ENCODE data around the gene KIF4A.
"Not testable (repeated sequence)": the region's sequence is repeated elsewhere in the genome, so short reads cannot be mapped to it uniquely, and the experiment has no call there.

The KIF4A gene

DNA sequence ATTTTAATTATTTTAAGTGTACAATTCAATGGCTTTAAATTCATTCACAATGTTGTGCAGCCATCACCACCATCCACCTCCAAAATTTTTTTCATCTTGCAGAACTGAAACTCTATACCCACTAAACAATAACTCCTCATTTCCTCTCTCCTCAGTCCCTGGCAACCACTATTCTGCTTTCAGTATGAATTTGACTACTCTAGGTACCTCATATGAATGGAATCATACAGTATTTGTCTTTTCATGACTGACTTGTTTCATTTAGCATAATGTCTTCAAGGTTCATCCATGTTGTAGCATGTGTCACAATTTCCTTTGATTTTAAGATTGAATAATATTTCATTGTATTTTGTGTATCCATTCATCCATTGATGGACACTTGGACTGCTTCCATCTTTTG is 46.9 kb downstream of the KIF4A start:
- peak overlapping the region; percentile 14 for H3K27ac Mint-ChIP-seq
- H3K9me3 Mint-ChIP-seq: no peaks in the 10 kb centered on the region
- peak overlapping the region; percentile 11 for H3K4me3 Mint-ChIP-seq
- peaks cover 20% of the 10 kb centered on the region for H3K36me3 Mint-ChIP-seq (ENCODE audit: low read depth)
- no peaks in the 10 kb centered on the region for H3K27me3 Mint-ChIP-seq (ENCODE audit: low read depth)
- peaks cover 9% of the 10 kb centered on the region for H3K4me1 Mint-ChIP-seq (ENCODE audit: low read depth)

DNA sequence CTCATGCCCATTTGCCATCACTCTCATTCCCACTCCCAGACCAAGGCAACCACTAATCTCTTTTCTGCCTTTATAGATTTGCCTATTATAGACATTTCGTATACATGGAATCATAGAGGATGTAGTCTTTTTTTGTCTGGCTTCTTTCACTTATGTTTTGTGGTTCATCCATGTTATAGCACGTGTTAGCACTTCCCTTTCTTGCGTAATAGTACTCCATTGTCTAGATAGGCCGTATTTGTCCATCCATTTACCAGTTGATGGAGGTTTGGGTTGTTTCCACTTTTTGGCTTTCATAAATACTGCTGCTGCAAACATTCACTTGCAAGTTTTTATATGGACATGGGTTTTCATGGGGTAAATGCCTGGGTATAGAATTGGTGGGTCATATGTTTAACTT is 48.4 kb downstream of the KIF4A start:
- H3K27me3 Mint-ChIP-seq (ENCODE audit: low read depth): no peaks in the 10 kb centered on the region
- H3K4me3 Mint-ChIP-seq: no peak overlapping the region
- H3K36me3 Mint-ChIP-seq (ENCODE audit: low read depth): peaks cover 18% of the 10 kb centered on the region
- no peaks in the 10 kb centered on the region for H3K9me3 Mint-ChIP-seq
- peaks cover 9% of the 10 kb centered on the region for H3K4me1 Mint-ChIP-seq (ENCODE audit: low read depth)
- no peak overlapping the region for H3K27ac Mint-ChIP-seq

- Mint-ChIP-seq H3K4me3 (no peak overlapping the region), H3K36me3 (ENCODE audit: low read depth) (peaks cover 25% of the 10 kb centered on the region), H3K27me3 (ENCODE audit: low read depth) (no peaks in the 10 kb centered on the region), H3K27ac (no peak overlapping the region), H3K4me1 (ENCODE audit: low read depth) (no peaks in the 10 kb centered on the region), H3K9me3 (no peaks in the 10 kb centered on the region)
These were observed 53.5 kb downstream of the KIF4A start for GRCh38 chrX:70343435-70343834.

DNA sequence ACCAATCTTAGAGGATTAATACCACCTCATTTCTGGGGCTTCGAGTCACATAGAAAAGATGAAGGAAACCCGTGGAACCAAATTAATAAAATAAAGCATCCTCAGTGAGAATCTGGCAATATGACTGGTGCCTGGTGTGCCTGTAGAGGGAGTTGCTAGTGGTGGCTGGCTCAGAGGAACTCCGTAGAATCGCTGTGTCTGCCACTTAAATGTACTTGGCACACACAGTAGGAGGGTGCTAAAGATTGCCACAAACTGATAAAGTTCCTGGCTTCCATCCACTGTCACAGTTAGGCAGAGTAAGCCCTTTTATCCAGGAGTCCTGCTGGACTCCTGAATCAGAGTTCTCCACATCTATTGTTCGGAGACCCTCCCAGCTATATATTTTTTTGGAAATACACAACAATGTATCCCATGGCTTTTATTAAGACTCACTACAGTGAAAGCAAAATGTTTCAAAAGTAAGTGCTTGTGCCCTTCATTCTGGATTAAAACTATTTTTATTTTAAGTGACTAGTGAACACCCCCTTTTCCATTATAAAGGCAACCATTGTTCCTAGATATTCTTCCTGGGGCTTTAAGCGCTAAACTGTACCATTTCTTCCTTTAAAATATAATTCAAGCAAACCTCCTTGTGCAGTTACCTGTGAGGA is 56.6 kb downstream of the KIF4A start:
- H3K4me3 Mint-ChIP-seq: no peak overlapping the region
- H3K36me3 Mint-ChIP-seq (ENCODE audit: low read depth): peaks cover 30% of the 10 kb centered on the region
- no peaks in the 10 kb centered on the region for H3K9me3 Mint-ChIP-seq
- no peaks in the 10 kb centered on the region for H3K4me1 Mint-ChIP-seq (ENCODE audit: low read depth)
- no peaks in the 10 kb centered on the region for H3K27me3 Mint-ChIP-seq (ENCODE audit: low read depth)
- H3K27ac Mint-ChIP-seq: no peak overlapping the region

GRCh38 chrX:70348825-70349224 is 58.9 kb downstream of the KIF4A start:
- H3K36me3 Mint-ChIP-seq (ENCODE audit: low read depth): peaks cover 37% of the 10 kb centered on the region
- not testable (repeated sequence) for H3K4me3 Mint-ChIP-seq; H3K27me3 Mint-ChIP-seq (ENCODE audit: low read depth); H3K4me1 Mint-ChIP-seq (ENCODE audit: low read depth); H3K27ac Mint-ChIP-seq; H3K9me3 Mint-ChIP-seq

DNA sequence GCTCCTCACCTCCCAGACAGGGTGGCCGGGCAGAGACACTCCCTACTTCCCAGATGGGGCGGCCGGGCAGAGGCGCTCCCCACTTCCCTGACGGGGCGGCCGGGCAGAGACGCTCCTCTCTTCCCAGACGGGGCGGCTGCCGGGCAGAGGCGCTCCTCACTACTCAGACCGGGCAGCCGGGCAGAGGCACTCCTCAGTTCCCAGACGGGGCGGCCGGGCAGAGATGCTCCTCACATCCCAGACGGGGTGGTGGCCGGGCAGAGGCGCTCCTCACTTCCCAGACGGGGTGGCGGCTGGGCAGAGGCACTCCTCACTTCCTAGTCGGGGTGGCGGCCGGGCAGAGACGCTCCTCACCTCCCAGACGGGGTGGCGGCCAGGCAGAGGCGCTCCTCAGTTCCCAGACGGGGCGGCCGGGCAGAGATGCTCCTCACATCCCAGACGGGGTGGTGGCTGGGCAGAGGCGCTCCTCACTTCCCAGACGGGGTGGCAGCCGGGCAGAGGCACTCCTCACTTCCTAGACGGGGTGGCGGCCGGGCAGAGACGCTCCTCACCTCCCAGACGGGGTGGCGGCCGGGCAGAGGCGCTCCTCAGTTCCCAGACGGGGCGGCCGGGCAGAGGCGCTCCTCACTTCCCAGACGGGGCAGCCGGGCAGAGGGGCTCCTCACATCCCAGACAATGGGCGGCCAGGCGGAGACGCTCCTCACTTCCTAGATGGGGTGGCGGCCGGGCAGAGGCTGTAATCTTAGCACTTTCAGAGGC is 59.6 kb downstream of the KIF4A start:
- H3K27ac Mint-ChIP-seq; H3K9me3 Mint-ChIP-seq; H3K27me3 Mint-ChIP-seq (ENCODE audit: low read depth); H3K4me3 Mint-ChIP-seq; H3K4me1 Mint-ChIP-seq (ENCODE audit: low read depth): not testable (repeated sequence)
- H3K36me3 Mint-ChIP-seq (ENCODE audit: low read depth): peaks cover 36% of the 10 kb centered on the region

GRCh38 chrX:70352496-70352895 is 62.6 kb downstream of the KIF4A start:
- no peaks in the 10 kb centered on the region for H3K27me3 Mint-ChIP-seq (ENCODE audit: low read depth)
- H3K27ac Mint-ChIP-seq: no peak overlapping the region
- no peak overlapping the region for H3K4me3 Mint-ChIP-seq
- H3K4me1 Mint-ChIP-seq (ENCODE audit: low read depth): no peaks in the 10 kb centered on the region
- no peaks in the 10 kb centered on the region for H3K9me3 Mint-ChIP-seq
- peaks cover 26% of the 10 kb centered on the region for H3K36me3 Mint-ChIP-seq (ENCODE audit: low read depth)

DNA sequence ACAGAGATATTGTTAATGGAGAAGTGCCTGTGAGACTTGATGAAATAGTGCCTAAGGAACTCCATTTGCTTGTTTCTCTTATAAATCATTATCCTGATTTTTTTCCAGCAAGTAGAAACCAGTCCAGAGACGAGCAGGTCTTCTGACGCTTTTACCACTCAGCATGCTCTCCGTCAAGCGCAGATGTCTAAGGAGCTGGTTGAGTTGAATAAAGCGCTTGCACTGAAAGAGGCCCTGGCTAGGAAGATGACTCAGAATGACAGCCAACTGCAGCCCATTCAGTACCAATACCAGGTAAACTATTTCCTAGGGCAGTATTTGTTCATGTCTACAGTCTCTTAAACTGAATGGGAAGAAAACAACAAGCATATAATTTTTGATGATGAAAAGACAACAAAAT is 63.6 kb downstream of the KIF4A start:
- Mint-ChIP-seq H3K36me3 (ENCODE audit: low read depth) (peaks cover 26% of the 10 kb centered on the region), H3K9me3 (no peaks in the 10 kb centered on the region), H3K4me3 (no peak overlapping the region), H3K27ac (no peak overlapping the region), H3K4me1 (ENCODE audit: low read depth) (no peaks in the 10 kb centered on the region), H3K27me3 (ENCODE audit: low read depth) (no peaks in the 10 kb centered on the region)

DNA sequence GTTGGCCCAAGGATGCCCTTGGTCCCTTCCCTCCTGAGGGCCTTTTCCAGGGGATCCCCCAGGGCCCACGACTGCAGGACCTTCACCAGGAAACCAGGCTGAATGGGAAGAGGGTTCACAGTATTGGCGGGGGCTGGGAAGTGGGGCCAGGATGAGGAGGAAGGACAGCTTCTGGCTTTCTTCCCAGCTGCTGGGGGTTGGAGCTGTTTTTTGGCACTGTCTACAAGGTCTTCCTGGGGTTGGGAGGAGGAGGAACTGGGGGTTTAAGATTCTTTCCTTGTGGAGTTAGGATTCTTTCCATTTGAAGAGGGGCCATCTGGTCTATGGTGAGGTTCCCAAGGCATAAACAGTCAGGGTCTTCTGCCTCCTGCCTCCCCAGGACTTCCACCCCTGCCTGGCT is 64.8 kb downstream of the KIF4A start:
- H3K9me3 Mint-ChIP-seq: no peaks in the 10 kb centered on the region
- no peaks in the 10 kb centered on the region for H3K27me3 Mint-ChIP-seq (ENCODE audit: low read depth)
- H3K27ac Mint-ChIP-seq: no peak overlapping the region
- no peaks in the 10 kb centered on the region for H3K4me1 Mint-ChIP-seq (ENCODE audit: low read depth)
- no peak overlapping the region for H3K4me3 Mint-ChIP-seq
- peaks cover 26% of the 10 kb centered on the region for H3K36me3 Mint-ChIP-seq (ENCODE audit: low read depth)

GRCh38 chrX:70359458-70359857 is 69.6 kb downstream of the KIF4A start:
- H3K36me3 Mint-ChIP-seq (ENCODE audit: low read depth): peaks cover 10% of the 10 kb centered on the region
- no peak overlapping the region for H3K4me3 Mint-ChIP-seq
- H3K4me1 Mint-ChIP-seq (ENCODE audit: low read depth): no peaks in the 10 kb centered on the region
- no peaks in the 10 kb centered on the region for H3K9me3 Mint-ChIP-seq
- H3K27me3 Mint-ChIP-seq (ENCODE audit: low read depth): no peaks in the 10 kb centered on the region
- H3K27ac Mint-ChIP-seq: no peak overlapping the region

DNA sequence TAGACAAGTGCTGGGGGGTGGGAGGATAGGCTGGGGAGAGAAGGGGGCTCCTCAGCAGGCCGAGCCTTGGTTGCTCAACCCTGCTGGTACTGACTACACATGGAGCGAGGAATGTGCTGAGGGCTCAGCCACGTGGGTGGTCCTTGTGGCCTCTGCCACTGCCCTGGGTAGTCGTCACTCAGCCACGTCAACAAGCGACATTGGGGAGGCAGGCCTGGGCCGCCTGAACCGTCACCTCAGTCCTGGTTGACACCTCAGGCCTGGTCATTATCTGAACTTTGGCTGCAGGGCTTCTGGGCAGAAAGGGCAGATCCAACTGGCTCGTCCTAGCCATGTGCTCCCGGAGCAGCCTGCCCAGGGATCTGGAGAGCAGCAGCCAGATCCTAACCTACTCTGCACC is 70.5 kb downstream of the KIF4A start:
- no peaks in the 10 kb centered on the region for H3K9me3 Mint-ChIP-seq
- peaks cover 14% of the 10 kb centered on the region for H3K36me3 Mint-ChIP-seq (ENCODE audit: low read depth)
- no peaks in the 10 kb centered on the region for H3K4me1 Mint-ChIP-seq (ENCODE audit: low read depth)
- H3K4me3 Mint-ChIP-seq: no peak overlapping the region
- H3K27me3 Mint-ChIP-seq (ENCODE audit: low read depth): no peaks in the 10 kb centered on the region
- no peak overlapping the region for H3K27ac Mint-ChIP-seq

GRCh38 chrX:70368731-70369130 is 78.8 kb downstream of the KIF4A start:
- peaks cover 31% of the 10 kb centered on the region for H3K36me3 Mint-ChIP-seq (ENCODE audit: low read depth)
- not testable (repeated sequence) for H3K27me3 Mint-ChIP-seq (ENCODE audit: low read depth); H3K9me3 Mint-ChIP-seq; H3K4me1 Mint-ChIP-seq (ENCODE audit: low read depth); H3K4me3 Mint-ChIP-seq; H3K27ac Mint-ChIP-seq

- Mint-ChIP-seq H3K27me3 (ENCODE audit: low read depth) (no peaks in the 10 kb centered on the region), H3K9me3 (no peaks in the 10 kb centered on the region), H3K4me1 (ENCODE audit: low read depth) (peaks cover 5% of the 10 kb centered on the region), H3K4me3 (no peak overlapping the region), H3K36me3 (ENCODE audit: low read depth) (peaks cover 27% of the 10 kb centered on the region), H3K27ac (no peak overlapping the region)
These were observed 96.3 kb downstream of the KIF4A start for GRCh38 chrX:70386235-70386634.

- H3K27ac Mint-ChIP-seq: peak overlapping the region; percentile 88
- H3K9me3 Mint-ChIP-seq: no peaks in the 10 kb centered on the region
- no peak overlapping the region for H3K4me3 Mint-ChIP-seq
These were observed 109.0 kb downstream of the KIF4A start for GRCh38 chrX:70398899-70399298.

DNA sequence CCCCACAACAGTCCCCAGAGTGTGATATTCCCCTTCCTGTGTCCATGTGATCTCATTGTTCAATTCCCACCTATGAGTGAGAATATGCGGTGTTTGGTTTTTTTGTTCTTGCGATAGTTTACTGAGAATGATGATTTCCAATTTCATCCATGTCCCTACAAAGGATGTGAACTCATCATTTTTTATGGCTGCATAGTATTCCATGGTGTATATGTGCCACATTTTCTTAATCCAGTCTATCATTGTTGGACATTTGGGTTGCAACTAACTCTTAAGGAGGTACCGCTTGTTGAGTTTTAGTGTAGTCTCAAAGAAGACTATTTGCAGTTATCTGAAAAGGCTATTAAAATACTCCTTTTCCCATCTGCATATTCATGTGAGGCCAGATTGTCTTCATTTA is 110.3 kb downstream of the KIF4A start:
- H3K27ac Mint-ChIP-seq; H3K27me3 Mint-ChIP-seq (ENCODE audit: low read depth); H3K4me1 Mint-ChIP-seq (ENCODE audit: low read depth); H3K4me3 Mint-ChIP-seq; H3K9me3 Mint-ChIP-seq; H3K36me3 Mint-ChIP-seq (ENCODE audit: low read depth): not testable (repeated sequence)

More at GRCh38 chrX:70398899-70399298, 109.0 kb downstream of the KIF4A start:
- H3K4me1 Mint-ChIP-seq (ENCODE audit: low read depth): peaks cover 3% of the 10 kb centered on the region
- no peaks in the 10 kb centered on the region for H3K27me3 Mint-ChIP-seq (ENCODE audit: low read depth)
- peaks cover 9% of the 10 kb centered on the region for H3K36me3 Mint-ChIP-seq (ENCODE audit: low read depth)

All from T-helper 1 cell treated with Interleukin-12 subunit alpha and Interleukin-12 subunit beta and Interleukin-4 antibody, amounts not matched to agents 30 μg/mL and 1 μg/mL, for 36 hours (primary cell).